ENCODE results near the gene ITCH.

GRCh38 chr20:34410336-34410735, 47.3 kb downstream of the ITCH start:
- no peak for TF ChIP-seq CTCF (IDR thresholded peaks at IDR 0.05)
- TF ChIP-seq POLR2A (IDR thresholded peaks at IDR 0.05): no peak

Measured in sigmoid colon (tissue), 3 donors.